Stimulated activated CD4-positive, alpha-beta T cell treated with anti-CD3 and anti-CD28 coated beads, TNF-alpha, amount 100 ng/mL, for 4 hours (primary cell): ENCODE results near the gene LIX1.
A peak's percentile ranks its signal among the peaks of the same experiment; 100 is the strongest.
"Not testable (repeated sequence)": the region's sequence is repeated elsewhere in the genome, so short reads cannot be mapped to it uniquely, and the experiment has no call there.

ENCODE experiments used
- DNase-seq, 3 experiments: peaks; one replicate each; pipeline ENCODE4 v3.0.0-alpha.2; 2020; ENCODE audit warnings: low read depth in 3 of 3

LIX1 gene

GRCh38 chr5:97142521-97143254 lies at the start of gene LIX1:
Gene LIX1 (minus strand): TSS chr5:97142611. CDS start chr5:97142576, 35 bp downstream.
- no peak for DNase-seq

- no peak for DNase-seq
Measured at GRCh38 chr5:97191893-97192292, 49.5 kb upstream of the LIX1 start.

- not testable (repeated sequence) for DNase-seq
Measured at GRCh38 chr5:97189523-97189922, 47.1 kb upstream of the LIX1 start.

- no peak for DNase-seq
Measured at GRCh38 chr5:97183930-97184213, 41.5 kb upstream of the LIX1 start.

GRCh38 chr5:97183100-97183929 lies 40.9 kb upstream of the LIX1 start, which contains the start of gene RIOK2:
Gene RIOK2 (minus strand): TSS chr5:97183247. CDS start chr5:97183191, 56 bp downstream.
- peak; percentile 81 to 91 (median 89) for DNase-seq

- no peak for DNase-seq
Measured at GRCh38 chr5:97182571-97183099, 40.2 kb upstream of the LIX1 start.

- DNase-seq = no peak
Measured at GRCh38 chr5:97181856-97182545, 39.6 kb upstream of the LIX1 start.

- DNase-seq = not testable (repeated sequence)
Measured at GRCh38 chr5:97179457-97179856, 37.0 kb upstream of the LIX1 start.

- no peak for DNase-seq
Measured at GRCh38 chr5:97172227-97172626, 29.8 kb upstream of the LIX1 start.

GRCh38 chr5:97171703-97172102 lies 29.3 kb upstream of the LIX1 start:
- DNase-seq = no peak

GRCh38 chr5:97167435-97167834 lies 25.0 kb upstream of the LIX1 start:
- no peak for DNase-seq

- DNase-seq = no peak
Measured at GRCh38 chr5:97165726-97166125, 23.3 kb upstream of the LIX1 start.

GRCh38 chr5:97164846-97165245 lies 22.4 kb upstream of the LIX1 start:
- DNase-seq = no peak

GRCh38 chr5:97163790-97164285 lies 21.4 kb upstream of the LIX1 start:
- DNase-seq = no peak

- no peak for DNase-seq
Measured at GRCh38 chr5:97163360-97163764, 21.0 kb upstream of the LIX1 start.

- DNase-seq = peak in 1 of 3 experiments; percentile 17
Measured at GRCh38 chr5:97162045-97162444, 19.6 kb upstream of the LIX1 start.

- no peak for DNase-seq
Measured at GRCh38 chr5:97157689-97158088, 15.3 kb upstream of the LIX1 start.

- DNase-seq = no peak
Measured at GRCh38 chr5:97151370-97151769, 9.0 kb upstream of the LIX1 start.

- DNase-seq = no peak
Measured at GRCh38 chr5:97150401-97150800, 8.0 kb upstream of the LIX1 start.

- no peak for DNase-seq
Measured at GRCh38 chr5:97149709-97150108, 7.3 kb upstream of the LIX1 start.

- DNase-seq = no peak
Measured at GRCh38 chr5:97148288-97148687, 5.9 kb upstream of the LIX1 start.

- DNase-seq = no peak
Measured at GRCh38 chr5:97143704-97144103, 1.3 kb upstream of the LIX1 start.
